ENCODE results near the gene PTS. TPM values are rescaled to one million over a fixed set of nuclear protein-coding genes. Genes with fewer than 3 reads are reported as not detected.

Gene PTS
- total RNA-seq, 1 experiment from 2014 or later, result 48.6 TPM

DNA sequence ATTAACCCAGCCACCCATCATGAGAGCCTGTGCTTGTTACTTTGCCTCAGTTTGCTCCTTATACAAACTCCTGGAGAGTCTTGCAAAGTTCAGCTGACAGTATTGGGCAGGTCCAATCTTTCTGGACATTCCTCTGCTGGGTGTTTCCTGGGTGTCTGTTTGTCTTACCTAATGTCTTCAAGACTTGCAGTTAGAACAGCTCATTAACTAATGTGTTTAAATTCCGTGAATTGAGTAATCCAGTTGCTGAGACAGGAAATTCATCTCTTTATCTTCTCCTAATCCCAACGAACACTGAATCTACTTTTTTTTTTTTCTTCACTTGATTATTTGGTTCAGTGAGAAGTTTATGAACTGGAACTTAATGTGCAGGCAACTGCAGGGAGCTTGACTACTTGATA, 30.3 kb upstream of the PTS start:
- Mint-ChIP-seq H3K4me1 (no peaks in the 10 kb centered on the region), H3K27me3 (ENCODE audit: low read depth) (peaks cover 14% of the 10 kb centered on the region), H3K36me3 (ENCODE audit: insufficient read depth in 1 of 3, low read depth in 3 of 3) (no peaks in the 10 kb centered on the region), H3K4me3 (no peak overlapping the region), H3K27ac (no peak overlapping the region), H3K9me3 (no peaks in the 10 kb centered on the region; a peak in 2 of 5 replicates)
- Histone ChIP-seq H3K14ac (ENCODE audit: insufficient read depth, low read length) (no peak overlapping the region), H3K4ac (ENCODE audit: low read depth, low read length) (no peak overlapping the region), H2BK5ac (ENCODE audit: insufficient read length, low read length) (no peak overlapping the region), H2BK15ac (ENCODE audit: low read depth, low read length) (no peak overlapping the region), H3K27me3 (ENCODE audit: insufficient read depth, low read length) (no peaks in the 10 kb centered on the region), H3K4me1 (ENCODE audit: insufficient read depth, low read length) (no peaks in the 10 kb centered on the region), H2BK20ac (ENCODE audit: low read depth, low read length, poor library complexity, severe bottlenecking) (no peak overlapping the region), H3K56ac (ENCODE audit: insufficient read length, low read depth, low read length) (no peak overlapping the region), H3T11ph (ENCODE audit: low read length) (no peak overlapping the region), H3K23ac (ENCODE audit: insufficient read length, low read depth, low read length) (no peak overlapping the region), H4K20me1 (ENCODE audit: control insufficient read depth, insufficient read depth, insufficient read length) (no peaks in the 10 kb centered on the region), H3K9me3 (ENCODE audit: control insufficient read depth, low read depth, low read length) (no peaks in the 10 kb centered on the region), H4K5ac (ENCODE audit: insufficient read length, low read depth, low read length) (no peak overlapping the region), H3K23me2 (ENCODE audit: insufficient read length, low read depth, low read length, poor library complexity, severe bottlenecking) (no peaks in the 10 kb centered on the region), H3K9ac (ENCODE audit: extremely low read depth, insufficient read length, low read length) (no peak overlapping the region), H3K18ac (ENCODE audit: insufficient read length, low read depth, low read length) (no peak overlapping the region), H3K4me2 (ENCODE audit: insufficient read depth, insufficient read length, low read length) (no peak overlapping the region), H3K27ac (ENCODE audit: insufficient read length, low read depth, low read length) (no peak overlapping the region), H2BK120ac (ENCODE audit: low read depth, low read length, poor library complexity, severe bottlenecking) (no peak overlapping the region), H2AFZ (ENCODE audit: low read length) (no peak overlapping the region), H4K8ac (replicated peaks; ENCODE audit: insufficient read length, low read depth, low read length) (no peak overlapping the region), H4K91ac (ENCODE audit: insufficient read length, low read depth, low read length) (no peak overlapping the region), H3K79me2 (ENCODE audit: insufficient read depth, low read length) (no peaks in the 10 kb centered on the region), H2AK5ac (ENCODE audit: insufficient read length, low read length) (no peak overlapping the region), H3K79me1 (ENCODE audit: insufficient read depth, low read depth, low read length, poor library complexity, severe bottlenecking) (no peaks in the 10 kb centered on the region), H2BK12ac (ENCODE audit: insufficient read length, low read depth, low read length) (no peak overlapping the region)
- no peak for DNase-seq
- TF ChIP-seq, protein P1, sequence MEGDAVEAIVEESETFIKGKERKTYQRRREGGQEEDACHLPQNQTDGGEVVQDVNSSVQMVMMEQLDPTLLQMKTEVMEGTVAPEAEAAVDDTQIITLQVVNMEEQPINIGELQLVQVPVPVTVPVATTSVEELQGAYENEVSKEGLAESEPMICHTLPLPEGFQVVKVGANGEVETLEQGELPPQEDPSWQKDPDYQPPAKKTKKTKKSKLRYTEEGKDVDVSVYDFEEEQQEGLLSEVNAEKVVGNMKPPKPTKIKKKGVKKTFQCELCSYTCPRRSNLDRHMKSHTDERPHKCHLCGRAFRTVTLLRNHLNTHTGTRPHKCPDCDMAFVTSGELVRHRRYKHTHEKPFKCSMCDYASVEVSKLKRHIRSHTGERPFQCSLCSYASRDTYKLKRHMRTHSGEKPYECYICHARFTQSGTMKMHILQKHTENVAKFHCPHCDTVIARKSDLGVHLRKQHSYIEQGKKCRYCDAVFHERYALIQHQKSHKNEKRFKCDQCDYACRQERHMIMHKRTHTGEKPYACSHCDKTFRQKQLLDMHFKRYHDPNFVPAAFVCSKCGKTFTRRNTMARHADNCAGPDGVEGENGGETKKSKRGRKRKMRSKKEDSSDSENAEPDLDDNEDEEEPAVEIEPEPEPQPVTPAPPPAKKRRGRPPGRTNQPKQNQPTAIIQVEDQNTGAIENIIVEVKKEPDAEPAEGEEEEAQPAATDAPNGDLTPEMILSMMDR (conservative IDR thresholded peaks at IDR 0.05), result no peak
- no CpG with 5 or more reads among the region's 2 CpGs for WGBS (ENCODE audit: extremely low coverage, insufficient read length, low lambda C conversion rate)

All from H9 (cell line).